Suprapubic skin (tissue), 4 donors: ENCODE data around the gene OR51G2. TPM values are rescaled to one million over a fixed set of nuclear protein-coding genes. Genes with fewer than 3 reads are reported as not detected.

ENCODE experiments used
- DNase-seq, 2 donors: peaks; one replicate each; pipeline ENCODE4 v3.0.0-alpha.2; 2019; ENCODE audit warnings: low spot score in 2 of 2
- H3K27ac ChIP-seq: fragments of 200-600 bp; sonication (generic); one replicate; pipeline ENCODE4 v1.5.1; 2019
- H3K27me3 ChIP-seq: fragments of 200-600 bp; sonication (generic); one replicate; pipeline ENCODE4 v1.5.1; 2019
- H3K36me3 ChIP-seq: fragments of 200-600 bp; sonication (generic); one replicate; pipeline ENCODE4 v1.5.1; 2019
- H3K4me1 ChIP-seq: fragments of 200-600 bp; sonication (generic); one replicate; pipeline ENCODE4 v1.5.1; 2019
- H3K4me3 ChIP-seq: fragments of 200-600 bp; sonication (generic); one replicate; pipeline ENCODE4 v1.5.1; 2019; ENCODE audit warnings: mild to moderate bottlenecking
- H3K9me3 ChIP-seq: fragments of 200-600 bp; sonication (generic); one replicate; pipeline ENCODE4 v1.5.1; 2019
- CTCF ChIP-seq, 2 donors: fragments of 200-600 bp in 1 of 2; fragments of 450-650 bp in 1 of 2; sonication (generic) in 1 of 2; IDR thresholded peaks; one replicate each; pipeline ENCODE4 v1.5.1; 2016 to 2019; ENCODE audit warnings: antibody characterized with exemption in 2 of 2, mild to moderate bottlenecking in 1 of 2, moderate library complexity in 1 of 2
- EP300 ChIP-seq: sonication (generic); formaldehyde crosslinking; IDR thresholded peaks from one replicate; pipeline ENCODE4 v1.6.1; 2017; ENCODE audit warnings: antibody characterized with exemption
- POLR2A ChIP-seq, 2 donors: fragments of 450-650 bp; IDR thresholded peaks; one replicate each; pipeline ENCODE4 v1.6.1; 2017; ENCODE audit warnings: antibody characterized with exemption in 2 of 2, mild to moderate bottlenecking in 2 of 2, moderate library complexity in 2 of 2
- POLR2AphosphoS5 ChIP-seq, 3 donors: sonication (generic); formaldehyde crosslinking; IDR thresholded peaks; one replicate each; pipeline ENCODE4 v1.6.1; 2017; ENCODE audit warnings: antibody characterized with exemption in 3 of 3
- WGBS: methylation state at CpG from one replicate; pipeline ENCODE4 v1.1.5; 2018; 5-methylcytosine and 5-hydroxymethylcytosine counted together
- total RNA-seq, 4 donors: library from RNA; depleted of rRNA; stranded (reverse); fragments of >200 nt; gene quantifications; one replicate each; pipeline ENCODE4 v1.1.0, GENCODE V29; 2016

The OR51G2 gene
- total RNA-seq, 4 donors from 2014 or later: not detected

GRCh38 chr11:4886186-4886585, 33.0 kb downstream of the OR51G2 start:
- H3K36me3 ChIP-seq: no peaks in the 10 kb centered on the region
- no peak overlapping the region for H3K27ac ChIP-seq
- no peaks in the 10 kb centered on the region for H3K9me3 ChIP-seq
- WGBS: 73% methylated on average over 3 of the region's 3 CpGs
- TF ChIP-seq EP300 (no peak), POLR2A (IDR thresholded peaks at IDR 0.05) (no peak)
- DNase-seq: no peak
- no peak overlapping the region for H3K4me3 ChIP-seq
- no peaks in the 10 kb centered on the region for H3K27me3 ChIP-seq
- H3K4me1 ChIP-seq: no peaks in the 10 kb centered on the region

GRCh38 chr11:4884361-4884760, 34.8 kb downstream of the OR51G2 start:
- H3K27ac ChIP-seq: no peak overlapping the region
- no peaks in the 10 kb centered on the region for H3K36me3 ChIP-seq
- TF ChIP-seq POLR2AphosphoS5 (IDR thresholded peaks at IDR 0.05) (no peak), CTCF (IDR thresholded peaks at IDR 0.05) (no peak), POLR2A (IDR thresholded peaks at IDR 0.05) (no peak), EP300 (no peak)
- H3K9me3 ChIP-seq: no peaks in the 10 kb centered on the region
- no peak overlapping the region for H3K4me3 ChIP-seq
- H3K27me3 ChIP-seq: no peaks in the 10 kb centered on the region
- WGBS: 54% methylated on average over 3 of the region's 3 CpGs
- no peaks in the 10 kb centered on the region for H3K4me1 ChIP-seq
- DNase-seq: no peak

- Histone ChIP-seq H3K4me1 (no peaks in the 10 kb centered on the region), H3K27me3 (no peaks in the 10 kb centered on the region), H3K27ac (no peak overlapping the region), H3K9me3 (no peaks in the 10 kb centered on the region), H3K4me3 (no peak overlapping the region), H3K36me3 (no peaks in the 10 kb centered on the region)
- TF ChIP-seq EP300 (no peak), CTCF (IDR thresholded peaks at IDR 0.05) (no peak), POLR2AphosphoS5 (IDR thresholded peaks at IDR 0.05) (no peak), POLR2A (IDR thresholded peaks at IDR 0.05) (no peak)
- no peak for DNase-seq
- WGBS: 85% methylated on average over 5 of the region's 5 CpGs
These were observed 36.6 kb downstream of the OR51G2 start for GRCh38 chr11:4882543-4882942.

GRCh38 chr11:4881860-4882500, 37.2 kb downstream of the OR51G2 start, which contains the start of gene OR51T1:
Gene OR51T1, plus strand, starts transcription at chr11:4881900. Its CDS starts 0 bp downstream, at chr11:4881900.
- Histone ChIP-seq H3K27ac (no peak within 1 kb of the TSS), H3K4me1 (no peaks in the 10 kb centered on the region), H3K4me3 (no peak within 1 kb of the TSS), H3K36me3 (no peaks in the 10 kb centered on the region), H3K27me3 (no peaks in the 10 kb centered on the region), H3K9me3 (no peaks in the 10 kb centered on the region)
- WGBS: 81% methylated on average over 8 of the region's 8 CpGs
- TF ChIP-seq POLR2A (IDR thresholded peaks at IDR 0.05) (no peak), EP300 (no peak), CTCF (IDR thresholded peaks at IDR 0.05) (no peak), POLR2AphosphoS5 (IDR thresholded peaks at IDR 0.05) (no peak)
- no peak for DNase-seq

GRCh38 chr11:4881188-4881587, 38.0 kb downstream of the OR51G2 start:
- H3K4me3 ChIP-seq: no peak overlapping the region

More at GRCh38 chr11:4881188-4881587, 38.0 kb downstream of the OR51G2 start:
- WGBS: 79% methylated on average over 4 of the region's 4 CpGs
- Histone ChIP-seq H3K4me1 (no peaks in the 10 kb centered on the region), H3K36me3 (no peaks in the 10 kb centered on the region), H3K9me3 (no peaks in the 10 kb centered on the region), H3K27me3 (no peaks in the 10 kb centered on the region), H3K27ac (no peak overlapping the region)
- no peak for DNase-seq
- TF ChIP-seq EP300 (no peak), POLR2AphosphoS5 (IDR thresholded peaks at IDR 0.05) (no peak), CTCF (IDR thresholded peaks at IDR 0.05) (no peak), POLR2A (IDR thresholded peaks at IDR 0.05) (no peak)
